Type B pancreatic cell (in vitro differentiated cells): Measurements from ENCODE around the gene CRNKL1. TPM values are rescaled to one million over a fixed set of nuclear protein-coding genes. Genes with fewer than 3 reads are reported as not detected.

Experiments used
- DNase-seq: peaks from one replicate; pipeline ENCODE4 v3.0.0; 2021; ENCODE audit warnings: mixed read lengths; ENCODE audit not compliant: unreplicated experiment; ENCODE audit errors: extremely low spot score
- H3K27ac Mint-ChIP-seq: 2 replicates; pipeline ENCODE4 v1.8.0; 2021; ENCODE audit warnings: mild to moderate bottlenecking, mixed read lengths
- H3K27me3 Mint-ChIP-seq: 2 replicates; pipeline ENCODE4 v1.8.0; 2021; ENCODE audit warnings: mixed read lengths
- H3K36me3 Mint-ChIP-seq: 2 replicates; pipeline ENCODE4 v1.8.0; 2021; ENCODE audit warnings: mixed read lengths
- H3K4me1 Mint-ChIP-seq: one replicate; pipeline ENCODE4 v1.8.0; 2021; ENCODE audit warnings: mixed read lengths; ENCODE audit not compliant: unreplicated experiment
- H3K4me3 Mint-ChIP-seq: 2 replicates; pipeline ENCODE4 v1.8.0; 2021; ENCODE audit warnings: mild to moderate bottlenecking, mixed read lengths
- H3K9me3 Mint-ChIP-seq: 2 replicates; pipeline ENCODE4 v1.8.0; 2021; ENCODE audit warnings: mixed read lengths
- total RNA-seq: library from RNA; stranded (reverse); gene quantifications from 2 replicates; pipeline ENCODE4 v1.2.1, GENCODE V29; 2021; ENCODE audit warnings: low replicate concordance
- TF ChIP-seq, protein P1 (sequence below): fragments of 200-600 bp; sonication (generic); conservative IDR thresholded peaks from 2 replicates; pipeline ENCODE4 v1.5.0; 2021; ENCODE audit warnings: antibody characterized with exemption, mild to moderate bottlenecking

CRNKL1 gene
- total RNA-seq, 1 donor from 2014 or later, result 25.1 TPM

DNA sequence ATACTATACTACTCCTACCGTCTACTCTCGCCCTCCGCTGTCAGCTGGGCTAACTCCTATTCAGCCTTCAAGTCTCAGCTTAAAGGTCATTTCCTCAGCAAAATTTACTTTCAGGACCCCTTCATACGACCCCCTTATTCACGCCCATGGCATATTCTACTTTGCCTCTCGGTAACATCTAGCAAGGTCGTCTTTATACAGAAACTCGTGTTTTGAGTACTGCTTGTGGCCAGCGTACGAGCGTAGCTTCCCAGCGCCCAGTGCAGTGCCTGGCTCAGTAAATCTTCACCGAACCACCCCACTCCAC lies 546 bp downstream of the CRNKL1 start:
- H3K4me1 Mint-ChIP-seq, result peaks cover 3% of the 10 kb centered on the region
- no peaks in the 10 kb centered on the region for H3K9me3 Mint-ChIP-seq
- H3K36me3 Mint-ChIP-seq, result peaks cover 20% of the 10 kb centered on the region
- TF ChIP-seq, protein P1, sequence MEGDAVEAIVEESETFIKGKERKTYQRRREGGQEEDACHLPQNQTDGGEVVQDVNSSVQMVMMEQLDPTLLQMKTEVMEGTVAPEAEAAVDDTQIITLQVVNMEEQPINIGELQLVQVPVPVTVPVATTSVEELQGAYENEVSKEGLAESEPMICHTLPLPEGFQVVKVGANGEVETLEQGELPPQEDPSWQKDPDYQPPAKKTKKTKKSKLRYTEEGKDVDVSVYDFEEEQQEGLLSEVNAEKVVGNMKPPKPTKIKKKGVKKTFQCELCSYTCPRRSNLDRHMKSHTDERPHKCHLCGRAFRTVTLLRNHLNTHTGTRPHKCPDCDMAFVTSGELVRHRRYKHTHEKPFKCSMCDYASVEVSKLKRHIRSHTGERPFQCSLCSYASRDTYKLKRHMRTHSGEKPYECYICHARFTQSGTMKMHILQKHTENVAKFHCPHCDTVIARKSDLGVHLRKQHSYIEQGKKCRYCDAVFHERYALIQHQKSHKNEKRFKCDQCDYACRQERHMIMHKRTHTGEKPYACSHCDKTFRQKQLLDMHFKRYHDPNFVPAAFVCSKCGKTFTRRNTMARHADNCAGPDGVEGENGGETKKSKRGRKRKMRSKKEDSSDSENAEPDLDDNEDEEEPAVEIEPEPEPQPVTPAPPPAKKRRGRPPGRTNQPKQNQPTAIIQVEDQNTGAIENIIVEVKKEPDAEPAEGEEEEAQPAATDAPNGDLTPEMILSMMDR, result no peak
- H3K27ac Mint-ChIP-seq, result peak overlapping the region; percentile 96
- DNase-seq, result no peak
- H3K27me3 Mint-ChIP-seq, result no peaks in the 10 kb centered on the region
- peak overlapping the region; percentile 99 for H3K4me3 Mint-ChIP-seq

DNA sequence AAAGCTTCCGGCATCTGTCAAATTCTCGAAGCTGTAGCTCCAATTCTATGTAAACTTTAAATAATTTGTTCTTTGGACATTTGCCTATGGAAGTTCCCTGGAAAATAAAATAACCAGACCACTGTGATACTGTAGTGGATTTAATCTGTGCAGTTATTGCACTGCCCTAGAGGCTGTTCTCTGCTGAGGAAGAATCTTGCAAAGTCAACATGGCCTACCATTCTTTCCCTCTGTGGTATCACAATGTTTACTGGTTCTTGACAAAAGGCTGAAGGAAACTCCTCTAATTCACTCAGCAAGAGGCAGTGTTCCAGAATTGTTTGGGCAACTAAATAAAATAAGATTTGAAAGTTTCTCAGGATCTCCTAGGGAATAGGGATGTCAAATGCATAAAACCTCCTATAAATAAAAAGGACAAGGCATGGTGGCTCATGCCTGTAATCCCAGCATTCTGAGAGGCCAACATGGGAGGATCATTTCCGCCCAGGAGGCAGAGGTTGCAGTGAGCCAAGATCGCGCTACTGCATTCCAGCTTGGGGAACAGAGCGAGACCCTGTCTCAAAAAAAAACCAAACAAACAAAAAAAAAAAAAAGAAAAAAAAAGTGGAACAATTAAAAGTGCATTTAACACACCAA lies 12.4 kb downstream of the CRNKL1 start:
- H3K4me1 Mint-ChIP-seq, result no peaks in the 10 kb centered on the region
- H3K27ac Mint-ChIP-seq, result no peak overlapping the region
- peaks cover 34% of the 10 kb centered on the region for H3K36me3 Mint-ChIP-seq
- no peak overlapping the region for H3K4me3 Mint-ChIP-seq
- DNase-seq, result no peak
- no peaks in the 10 kb centered on the region for H3K9me3 Mint-ChIP-seq
- no peaks in the 10 kb centered on the region for H3K27me3 Mint-ChIP-seq
- TF ChIP-seq, protein P1, result no peak

DNA sequence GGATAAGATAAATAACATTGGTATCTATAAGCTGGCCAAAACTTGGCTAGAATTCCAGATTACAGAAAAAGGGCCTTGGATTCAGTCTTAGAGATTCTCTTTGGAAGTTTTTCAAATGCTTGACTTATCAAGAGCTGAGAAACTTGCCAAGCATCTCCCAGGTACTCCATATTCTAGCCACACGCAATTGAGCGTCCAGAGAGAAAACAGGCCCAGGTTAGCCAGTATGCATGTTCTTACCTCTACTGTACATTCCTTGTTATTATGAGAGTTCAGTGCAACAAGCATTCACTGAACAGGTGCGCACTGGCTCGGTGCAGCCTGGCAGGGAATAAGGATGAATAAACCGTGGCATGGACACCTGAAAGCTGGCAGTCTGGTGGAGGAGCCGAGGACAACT lies 13.7 kb downstream of the CRNKL1 start:
- Mint-ChIP-seq H3K4me3 (no peak overlapping the region), H3K4me1 (no peaks in the 10 kb centered on the region), H3K36me3 (peaks cover 35% of the 10 kb centered on the region), H3K27ac (peak overlapping the region; percentile 56), H3K27me3 (no peaks in the 10 kb centered on the region), H3K9me3 (no peaks in the 10 kb centered on the region)
- DNase-seq, result no peak
- TF ChIP-seq, protein P1, result no peak

DNA sequence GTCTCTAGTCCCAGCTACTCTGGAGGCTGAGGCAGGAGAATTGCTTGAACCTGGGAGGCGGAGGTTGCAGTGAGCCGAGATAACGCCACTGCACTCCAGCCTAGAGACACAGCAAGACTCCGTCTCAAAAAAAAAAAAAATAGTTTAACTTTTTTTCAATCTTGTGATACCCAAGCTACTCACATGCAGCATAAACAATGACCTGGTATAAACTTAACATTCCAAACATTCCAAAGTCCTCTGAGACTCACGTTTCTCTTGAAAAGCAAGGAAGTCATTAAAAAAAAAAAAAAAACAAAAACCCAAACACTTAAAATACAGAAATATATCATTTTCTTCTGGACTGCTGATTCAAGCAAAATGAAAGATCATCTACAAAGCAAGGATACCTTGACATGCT lies 14.3 kb downstream of the CRNKL1 start:
- DNase-seq, result no peak
- peak overlapping the region; percentile 56 for H3K27ac Mint-ChIP-seq
- H3K36me3 Mint-ChIP-seq, result peaks cover 30% of the 10 kb centered on the region

DNA sequence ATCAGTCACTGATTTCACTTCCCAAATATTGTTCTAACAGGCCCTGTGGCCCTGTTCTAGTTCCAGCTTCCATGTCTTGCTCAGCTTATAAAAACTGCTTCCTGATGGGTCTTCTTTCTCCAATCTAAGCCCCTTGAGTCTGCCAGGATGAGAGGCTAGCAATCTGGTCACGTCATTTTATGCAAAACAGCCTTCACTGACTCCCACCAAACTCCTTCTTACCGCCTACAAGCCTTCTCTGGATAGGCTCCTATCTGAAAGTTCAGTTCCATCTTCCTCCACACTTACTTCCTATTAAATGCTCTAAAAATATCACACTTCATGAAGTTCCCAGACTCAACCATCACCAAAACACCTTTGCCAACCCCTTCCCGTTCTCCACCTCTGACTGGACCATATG lies 15.5 kb downstream of the CRNKL1 start:
- Mint-ChIP-seq H3K4me1 (no peaks in the 10 kb centered on the region), H3K4me3 (no peak overlapping the region), H3K27me3 (no peaks in the 10 kb centered on the region), H3K9me3 (no peaks in the 10 kb centered on the region), H3K36me3 (peaks cover 34% of the 10 kb centered on the region), H3K27ac (no peak overlapping the region)
- no peak for DNase-seq
- TF ChIP-seq, protein P1, result no peak

More for the DNA sequence above, 14.3 kb downstream of the CRNKL1 start:
- no peaks in the 10 kb centered on the region for H3K9me3 Mint-ChIP-seq
- TF ChIP-seq, protein P1, result no peak
- H3K4me1 Mint-ChIP-seq, result no peaks in the 10 kb centered on the region
- no peak overlapping the region for H3K4me3 Mint-ChIP-seq
- no peaks in the 10 kb centered on the region for H3K27me3 Mint-ChIP-seq

DNA sequence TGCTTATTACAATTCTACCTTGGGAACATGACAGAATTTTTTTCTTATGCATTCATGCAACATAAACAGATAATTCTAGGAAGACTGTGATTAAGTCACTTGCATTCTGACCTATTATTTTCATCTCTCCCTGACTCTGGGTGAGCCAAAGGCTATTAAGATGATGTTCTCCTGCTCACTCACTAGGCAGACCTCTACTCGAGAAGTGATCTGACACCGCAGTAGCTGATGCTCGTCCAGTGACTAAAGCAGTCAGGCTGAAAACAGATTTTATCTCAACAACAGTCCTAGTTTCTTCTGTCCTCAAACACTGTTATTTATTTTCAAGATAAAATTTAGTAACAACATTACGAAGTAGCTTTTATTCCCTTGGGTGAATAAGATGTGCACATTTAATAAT lies 17.8 kb downstream of the CRNKL1 start:
- Mint-ChIP-seq H3K9me3 (no peaks in the 10 kb centered on the region), H3K36me3 (peaks cover 34% of the 10 kb centered on the region), H3K27me3 (no peaks in the 10 kb centered on the region), H3K27ac (no peak overlapping the region), H3K4me3 (no peak overlapping the region), H3K4me1 (no peaks in the 10 kb centered on the region)
- no peak for DNase-seq
- TF ChIP-seq, protein P1, result no peak
